ENCODE measurements around the gene PRPF39. TPM values are rescaled to one million over a fixed set of nuclear protein-coding genes. Genes with fewer than 3 reads are reported as not detected.
A peak's percentile ranks its signal among the peaks of the same experiment; 100 is the strongest.
"Not testable (repeated sequence)": the region's sequence is repeated elsewhere in the genome, so short reads cannot be mapped to it uniquely, and the experiment has no call there.

The PRPF39 gene
- total and polyA plus RNA-seq, 5 donors: 10.5 to 20.7 (median 16.7) TPM

- H3K4me3 ChIP-seq (ENCODE audit: low read length); intact Hi-C loops (cut with DNase I); H3K9me3 ChIP-seq (ENCODE audit: control insufficient read depth, low read length); H3K27ac ChIP-seq (ENCODE audit: low read length); ATAC-seq; DNase-seq; H3K4me1 ChIP-seq (ENCODE audit: control insufficient read depth, insufficient read depth, low read length); H3K27me3 ChIP-seq (ENCODE audit: control insufficient read depth, insufficient read depth): not testable (repeated sequence)
- WGBS: 93% methylated on average over 3 of the region's 3 CpGs
These were observed 2.8 kb upstream of the PRPF39 start for GRCh38 chr14:45081096-45081495.

GRCh38 chr14:45082420-45082819 lies 1.5 kb upstream of the PRPF39 start:
- Histone ChIP-seq H3K27ac (ENCODE audit: low read length) (no peak overlapping the region), H3K4me1 (ENCODE audit: control insufficient read depth, insufficient read depth, low read length) (peaks cover 3% of the 10 kb centered on the region), H3K9me3 (ENCODE audit: control insufficient read depth, low read length) (no peaks in the 10 kb centered on the region), H3K27me3 (ENCODE audit: control insufficient read depth, insufficient read depth) (no peaks in the 10 kb centered on the region), H3K4me3 (ENCODE audit: low read length) (no peak overlapping the region)
- intact Hi-C loops (cut with DNase I): no loop called here
- 89% methylated on average over 2 of the region's 2 CpGs for WGBS
- DNase-seq (no peak), ATAC-seq (no peak)

GRCh38 chr14:45083617-45083975 lies 320 bp upstream of the PRPF39 start:
- H3K27me3 ChIP-seq (ENCODE audit: control insufficient read depth, insufficient read depth): no peaks in the 10 kb centered on the region
- ATAC-seq: no peak
- peaks cover 3% of the 10 kb centered on the region for H3K4me1 ChIP-seq (ENCODE audit: control insufficient read depth, insufficient read depth, low read length)

GRCh38 chr14:45084946-45085346 lies 1.0 kb downstream of the PRPF39 start:
- Histone ChIP-seq H3K27ac (ENCODE audit: low read length) (no peak overlapping the region), H3K4me1 (ENCODE audit: control insufficient read depth, insufficient read depth, low read length) (peaks cover 3% of the 10 kb centered on the region), H3K9me3 (ENCODE audit: control insufficient read depth, low read length) (no peaks in the 10 kb centered on the region), H3K27me3 (ENCODE audit: control insufficient read depth, insufficient read depth) (no peaks in the 10 kb centered on the region), H3K4me3 (ENCODE audit: low read length) (peak overlapping the region; percentile 48)
- intact Hi-C loops (cut with DNase I): no loop called here
- DNase-seq (no peak), ATAC-seq (peak in 1 of 2 donors; percentile 5)
- 2% methylated on average over 4 of the region's 4 CpGs for WGBS

More at GRCh38 chr14:45083617-45083975, 320 bp upstream of the PRPF39 start:
- Histone ChIP-seq H3K4me3 (ENCODE audit: low read length) (peak overlapping the region; percentile 48), H3K9me3 (ENCODE audit: control insufficient read depth, low read length) (no peaks in the 10 kb centered on the region), H3K27ac (ENCODE audit: low read length) (no peak overlapping the region)
- DNase-seq: no peak
- intact Hi-C loops (cut with DNase I): no loop called here
- 1% methylated on average over 10 of the region's 10 CpGs for WGBS

GRCh38 chr14:45089813-45090212 lies 5.9 kb downstream of the PRPF39 start:
- Histone ChIP-seq H3K4me3 (ENCODE audit: low read length) (no peak overlapping the region), H3K4me1 (ENCODE audit: control insufficient read depth, insufficient read depth, low read length) (peaks cover 5% of the 10 kb centered on the region), H3K27me3 (ENCODE audit: control insufficient read depth, insufficient read depth) (no peaks in the 10 kb centered on the region), H3K9me3 (ENCODE audit: control insufficient read depth, low read length) (no peaks in the 10 kb centered on the region), H3K27ac (ENCODE audit: low read length) (no peak overlapping the region)
- WGBS: 47% methylated on average over 1 of the region's 1 CpG
- intact Hi-C loops (cut with DNase I): no loop called here
- DNase-seq (no peak), ATAC-seq (no peak)

GRCh38 chr14:45091710-45092109 lies 7.8 kb downstream of the PRPF39 start:
- WGBS: 79% methylated on average over 2 of the region's 2 CpGs
- DNase-seq: no peak
- Histone ChIP-seq H3K27me3 (ENCODE audit: control insufficient read depth, insufficient read depth) (no peaks in the 10 kb centered on the region), H3K4me3 (ENCODE audit: low read length) (no peak overlapping the region), H3K4me1 (ENCODE audit: control insufficient read depth, insufficient read depth, low read length) (peaks cover 2% of the 10 kb centered on the region), H3K27ac (ENCODE audit: low read length) (no peak overlapping the region), H3K9me3 (ENCODE audit: control insufficient read depth, low read length) (no peaks in the 10 kb centered on the region)
- ATAC-seq: no peak
- intact Hi-C loops (cut with DNase I): no loop called here

- 96% methylated on average over 2 of the region's 2 CpGs for WGBS
- no peak for ATAC-seq
These were observed 10.4 kb downstream of the PRPF39 start for GRCh38 chr14:45094275-45094674.

GRCh38 chr14:45095143-45095542 lies 11.2 kb downstream of the PRPF39 start:
- WGBS: 84% methylated on average over 4 of the region's 4 CpGs
- Histone ChIP-seq H3K27ac (ENCODE audit: low read length) (no peak overlapping the region), H3K9me3 (ENCODE audit: control insufficient read depth, low read length) (no peaks in the 10 kb centered on the region), H3K4me3 (ENCODE audit: low read length) (no peak overlapping the region), H3K4me1 (ENCODE audit: control insufficient read depth, insufficient read depth, low read length) (peaks cover 2% of the 10 kb centered on the region), H3K27me3 (ENCODE audit: control insufficient read depth, insufficient read depth) (no peaks in the 10 kb centered on the region)
- DNase-seq: no peak
- ATAC-seq: no peak
- intact Hi-C loops (cut with DNase I): no loop called here

More at GRCh38 chr14:45094275-45094674, 10.4 kb downstream of the PRPF39 start:
- Histone ChIP-seq H3K4me1 (ENCODE audit: control insufficient read depth, insufficient read depth, low read length) (peaks cover 2% of the 10 kb centered on the region), H3K27me3 (ENCODE audit: control insufficient read depth, insufficient read depth) (no peaks in the 10 kb centered on the region), H3K27ac (ENCODE audit: low read length) (no peak overlapping the region), H3K9me3 (ENCODE audit: control insufficient read depth, low read length) (no peaks in the 10 kb centered on the region), H3K4me3 (ENCODE audit: low read length) (no peak overlapping the region)
- intact Hi-C loops (cut with DNase I): no loop called here
- no peak for DNase-seq

GRCh38 chr14:45096218-45096617 lies 12.3 kb downstream of the PRPF39 start:
- intact Hi-C loops (cut with DNase I): no loop called here
- 96% methylated on average over 4 of the region's 4 CpGs for WGBS
- no peaks in the 10 kb centered on the region for H3K4me1 ChIP-seq (ENCODE audit: control insufficient read depth, insufficient read depth, low read length)
- no peaks in the 10 kb centered on the region for H3K9me3 ChIP-seq (ENCODE audit: control insufficient read depth, low read length)
- no peak overlapping the region for H3K27ac ChIP-seq (ENCODE audit: low read length)
- H3K4me3 ChIP-seq (ENCODE audit: low read length): no peak overlapping the region
- no peak for ATAC-seq
- no peaks in the 10 kb centered on the region for H3K27me3 ChIP-seq (ENCODE audit: control insufficient read depth, insufficient read depth)
- no peak for DNase-seq

GRCh38 chr14:45103806-45104205 lies 19.9 kb downstream of the PRPF39 start:
- Histone ChIP-seq H3K4me3 (ENCODE audit: low read length) (no peak overlapping the region), H3K27me3 (ENCODE audit: control insufficient read depth, insufficient read depth) (no peaks in the 10 kb centered on the region), H3K9me3 (ENCODE audit: control insufficient read depth, low read length) (no peaks in the 10 kb centered on the region), H3K27ac (ENCODE audit: low read length) (no peak overlapping the region), H3K4me1 (ENCODE audit: control insufficient read depth, insufficient read depth, low read length) (no peaks in the 10 kb centered on the region)
- no peak for DNase-seq
- intact Hi-C loops (cut with DNase I): no loop called here
- ATAC-seq: no peak

- H3K4me1 ChIP-seq (ENCODE audit: control insufficient read depth, insufficient read depth, low read length): no peaks in the 10 kb centered on the region
- DNase-seq (no peak), ATAC-seq (no peak)
- no peak overlapping the region for H3K4me3 ChIP-seq (ENCODE audit: low read length)
- no peak overlapping the region for H3K27ac ChIP-seq (ENCODE audit: low read length)
- intact Hi-C loops (cut with DNase I): no loop called here
- no peaks in the 10 kb centered on the region for H3K9me3 ChIP-seq (ENCODE audit: control insufficient read depth, low read length)
- H3K27me3 ChIP-seq (ENCODE audit: control insufficient read depth, insufficient read depth): no peaks in the 10 kb centered on the region
- WGBS: 94% methylated on average over 1 of the region's 1 CpG
These were observed 20.6 kb downstream of the PRPF39 start for GRCh38 chr14:45104561-45104960.
